Uterus (tissue), 2 donors: Measurements from ENCODE around the gene TSHZ2.
"Not testable (repeated sequence)": the region's sequence is repeated elsewhere in the genome, so short reads cannot be mapped to it uniquely, and the experiment has no call there.

Experiments used
- CTCF ChIP-seq, 4 experiments: fragments of 200-600 bp in 2 of 4; fragments of 450-650 bp in 2 of 4; sonication (generic) in 2 of 4; IDR thresholded peaks; one replicate each; pipeline ENCODE4 v1.5.1; 2016 to 2019; ENCODE audit warnings: antibody characterized with exemption in 4 of 4, mild to moderate bottlenecking in 2 of 4, moderate library complexity in 1 of 4
- POLR2A ChIP-seq, 2 donors: fragments of 450-650 bp; IDR thresholded peaks; one replicate each; pipeline ENCODE4 v1.6.1; 2016; ENCODE audit warnings: antibody characterized with exemption in 2 of 2, mild to moderate bottlenecking in 1 of 2, moderate library complexity in 1 of 2

GRCh38 chr20:53523615-53524014 lies 551.5 kb downstream of the TSHZ2 start:
- TF ChIP-seq CTCF, POLR2A (IDR thresholded peaks at IDR 0.05): not testable (repeated sequence)
